ENCODE measurements around the gene SAE1.

GRCh38 chr19:47190167-47190727, 59.6 kb downstream of the SAE1 start:
- TF ChIP-seq CTCF (conservative IDR thresholded peaks at IDR 0.05; ENCODE audit: low read depth, low read length) (no peak), RCOR1 (IDR thresholded peaks at IDR 0.05; ENCODE audit: insufficient replicate concordance, low read length) (no peak), FOS (IDR thresholded peaks at IDR 0.05; ENCODE audit: low read depth, low read length) (peak; percentile 41; the same call in 1 of the 2 replicates), SMC3 (IDR thresholded peaks at IDR 0.05; ENCODE audit: low read depth, low read length) (no peak), CHD1 (IDR thresholded peaks at IDR 0.05; ENCODE audit: low read depth, low read length) (no peak), POLR2A (IDR thresholded peaks at IDR 0.05; ENCODE audit: low read depth, low read length) (no peak), MAFK (IDR thresholded peaks at IDR 0.05; ENCODE audit: low read depth, low read length) (peak; percentile 65), MXI1 (IDR thresholded peaks at IDR 0.05; ENCODE audit: borderline replicate concordance, low read depth, low read length) (no peak), ELK1 (IDR thresholded peaks at IDR 0.05; ENCODE audit: borderline replicate concordance, low read depth, low read length) (no peak), RFX5 (IDR thresholded peaks at IDR 0.05; ENCODE audit: low read depth, low read length) (no peak), MAZ (IDR thresholded peaks at IDR 0.05; ENCODE audit: borderline replicate concordance, low read depth, low read length) (no peak), CEBPB (IDR thresholded peaks at IDR 0.05; ENCODE audit: low read depth, low read length) (no peak)

Measured in IMR-90 (cell line).